ENCODE data around the gene WDR62. TPM values are rescaled to one million over a fixed set of nuclear protein-coding genes. Genes with fewer than 3 reads are reported as not detected.

WDR62 gene
- polyA plus RNA-seq, 4 donors: 0.22 to 5.0 (median 1.4) TPM

GRCh38 chr19:36081894-36082293 is 27.2 kb downstream of the WDR62 start:
- no peak overlapping the region for H3K27ac ChIP-seq (ENCODE audit: low read depth in 1 of 3, low read length in 2 of 3)
- no peak overlapping the region for H3K4me3 ChIP-seq (ENCODE audit: low read depth in 1 of 3, low read length in 3 of 3)
- H3K36me3 ChIP-seq (ENCODE audit: control insufficient read depth in 3 of 3, insufficient read depth in 2 of 3, low read depth in 1 of 3, low read length in 3 of 3): peaks cover 0 to 27% (median 0%) of the 10 kb centered on the region in 3 donors
- FAIRE-seq: no peak
- no peaks in the 10 kb centered on the region for H3K4me1 ChIP-seq (ENCODE audit: control insufficient read depth in 3 of 3, insufficient read depth in 2 of 3, low read depth in 1 of 3, low read length in 2 of 3)
- DNase-seq: no peak
- H3K27me3 ChIP-seq (ENCODE audit: control insufficient read depth in 3 of 3, insufficient read depth in 3 of 3, low read length in 3 of 3): no peaks in the 10 kb centered on the region
- H3K9me3 ChIP-seq (ENCODE audit: control insufficient read depth in 2 of 2, insufficient read depth in 1 of 2, low read depth in 1 of 2, low read length in 1 of 2): no peaks in the 10 kb centered on the region
- 95 to 96% (median 95%) methylated on average over 7 of the region's 7 CpGs for WGBS, 3 donors

GRCh38 chr19:36082916-36083315 is 28.2 kb downstream of the WDR62 start:
- no peak for FAIRE-seq
- no peak for DNase-seq
- Histone ChIP-seq H3K27me3 (ENCODE audit: control insufficient read depth in 3 of 3, insufficient read depth in 3 of 3, low read length in 3 of 3) (no peaks in the 10 kb centered on the region), H3K27ac (ENCODE audit: low read depth in 1 of 3, low read length in 2 of 3) (no peak overlapping the region), H3K36me3 (ENCODE audit: control insufficient read depth in 3 of 3, insufficient read depth in 2 of 3, low read depth in 1 of 3, low read length in 3 of 3) (peaks cover 0 to 27% (median 0%) of the 10 kb centered on the region in 3 donors), H3K4me1 (ENCODE audit: control insufficient read depth in 3 of 3, insufficient read depth in 2 of 3, low read depth in 1 of 3, low read length in 2 of 3) (no peaks in the 10 kb centered on the region), H3K4me3 (ENCODE audit: low read depth in 1 of 3, low read length in 3 of 3) (no peak overlapping the region), H3K9me3 (ENCODE audit: control insufficient read depth in 2 of 2, insufficient read depth in 1 of 2, low read depth in 1 of 2, low read length in 1 of 2) (no peaks in the 10 kb centered on the region)
- WGBS, 3 donors: 92 to 98% (median 97%) methylated on average over 13 of the region's 13 CpGs

- peaks cover 0 to 37% (median 0%) of the 10 kb centered on the region in 3 donors for H3K36me3 ChIP-seq (ENCODE audit: control insufficient read depth in 3 of 3, insufficient read depth in 2 of 3, low read depth in 1 of 3, low read length in 3 of 3)
- 92 to 97% (median 96%) methylated on average over 12 of the region's 12 CpGs for WGBS, 3 donors
- no peak for DNase-seq
- FAIRE-seq: no peak
- no peaks in the 10 kb centered on the region for H3K4me1 ChIP-seq (ENCODE audit: control insufficient read depth in 3 of 3, insufficient read depth in 2 of 3, low read depth in 1 of 3, low read length in 2 of 3)
- no peaks in the 10 kb centered on the region for H3K27me3 ChIP-seq (ENCODE audit: control insufficient read depth in 3 of 3, insufficient read depth in 3 of 3, low read length in 3 of 3)
- no peak overlapping the region for H3K4me3 ChIP-seq (ENCODE audit: low read depth in 1 of 3, low read length in 3 of 3)
- no peak overlapping the region for H3K27ac ChIP-seq (ENCODE audit: low read depth in 1 of 3, low read length in 2 of 3)
- H3K9me3 ChIP-seq (ENCODE audit: control insufficient read depth in 2 of 2, insufficient read depth in 1 of 2, low read depth in 1 of 2, low read length in 1 of 2): no peaks in the 10 kb centered on the region
Observed at GRCh38 chr19:36084231-36085009, 29.7 kb downstream of the WDR62 start.

GRCh38 chr19:36086326-36086725 is 31.6 kb downstream of the WDR62 start:
- WGBS, 3 donors: 98 to 99% (median 98%) methylated on average over 9 of the region's 9 CpGs
- no peak for FAIRE-seq
- no peak overlapping the region for H3K4me3 ChIP-seq (ENCODE audit: low read depth in 1 of 3, low read length in 3 of 3)

GRCh38 chr19:36089847-36090246 is 35.1 kb downstream of the WDR62 start:
- no peaks in the 10 kb centered on the region for H3K4me1 ChIP-seq (ENCODE audit: control insufficient read depth in 3 of 3, insufficient read depth in 2 of 3, low read depth in 1 of 3, low read length in 2 of 3)
- 90 to 94% (median 92%) methylated on average over 5 of the region's 5 CpGs for WGBS, 3 donors
- H3K27ac ChIP-seq (ENCODE audit: low read depth in 1 of 3, low read length in 2 of 3): no peak overlapping the region
- no peak for FAIRE-seq
- DNase-seq: no peak
- no peaks in the 10 kb centered on the region for H3K27me3 ChIP-seq (ENCODE audit: control insufficient read depth in 3 of 3, insufficient read depth in 3 of 3, low read length in 3 of 3)
- no peaks in the 10 kb centered on the region for H3K9me3 ChIP-seq (ENCODE audit: control insufficient read depth in 2 of 2, insufficient read depth in 1 of 2, low read depth in 1 of 2, low read length in 1 of 2)
- peaks cover 0 to 44% (median 0%) of the 10 kb centered on the region in 3 donors for H3K36me3 ChIP-seq (ENCODE audit: control insufficient read depth in 3 of 3, insufficient read depth in 2 of 3, low read depth in 1 of 3, low read length in 3 of 3)
- no peak overlapping the region for H3K4me3 ChIP-seq (ENCODE audit: low read depth in 1 of 3, low read length in 3 of 3)

More at GRCh38 chr19:36086326-36086725, 31.6 kb downstream of the WDR62 start:
- DNase-seq: no peak
- H3K27me3 ChIP-seq (ENCODE audit: control insufficient read depth in 3 of 3, insufficient read depth in 3 of 3, low read length in 3 of 3): no peaks in the 10 kb centered on the region
- H3K9me3 ChIP-seq (ENCODE audit: control insufficient read depth in 2 of 2, insufficient read depth in 1 of 2, low read depth in 1 of 2, low read length in 1 of 2): no peaks in the 10 kb centered on the region
- no peak overlapping the region for H3K27ac ChIP-seq (ENCODE audit: low read depth in 1 of 3, low read length in 2 of 3)
- H3K36me3 ChIP-seq (ENCODE audit: control insufficient read depth in 3 of 3, insufficient read depth in 2 of 3, low read depth in 1 of 3, low read length in 3 of 3): peaks cover 0 to 46% (median 0%) of the 10 kb centered on the region in 3 donors
- no peaks in the 10 kb centered on the region for H3K4me1 ChIP-seq (ENCODE audit: control insufficient read depth in 3 of 3, insufficient read depth in 2 of 3, low read depth in 1 of 3, low read length in 2 of 3)

GRCh38 chr19:36090910-36091695 is 36.4 kb downstream of the WDR62 start:
- H3K27me3 ChIP-seq (ENCODE audit: control insufficient read depth in 3 of 3, insufficient read depth in 3 of 3, low read length in 3 of 3): no peaks in the 10 kb centered on the region
- 80 to 85% (median 81%) methylated on average over 13 of the region's 13 CpGs for WGBS, 3 donors
- DNase-seq (no peak), FAIRE-seq (no peak)
- peaks cover 0 to 42% (median 0%) of the 10 kb centered on the region in 3 donors for H3K36me3 ChIP-seq (ENCODE audit: control insufficient read depth in 3 of 3, insufficient read depth in 2 of 3, low read depth in 1 of 3, low read length in 3 of 3)
- no peaks in the 10 kb centered on the region for H3K4me1 ChIP-seq (ENCODE audit: control insufficient read depth in 3 of 3, insufficient read depth in 2 of 3, low read depth in 1 of 3, low read length in 2 of 3)
- H3K27ac ChIP-seq (ENCODE audit: low read depth in 1 of 3, low read length in 2 of 3): no peak overlapping the region
- no peak overlapping the region for H3K4me3 ChIP-seq (ENCODE audit: low read depth in 1 of 3, low read length in 3 of 3)
- no peaks in the 10 kb centered on the region for H3K9me3 ChIP-seq (ENCODE audit: control insufficient read depth in 2 of 2, insufficient read depth in 1 of 2, low read depth in 1 of 2, low read length in 1 of 2)

GRCh38 chr19:36092566-36092965 is 37.9 kb downstream of the WDR62 start:
- Histone ChIP-seq H3K4me1 (ENCODE audit: control insufficient read depth in 3 of 3, insufficient read depth in 2 of 3, low read depth in 1 of 3, low read length in 2 of 3) (no peaks in the 10 kb centered on the region), H3K27me3 (ENCODE audit: control insufficient read depth in 3 of 3, insufficient read depth in 3 of 3, low read length in 3 of 3) (no peaks in the 10 kb centered on the region), H3K36me3 (ENCODE audit: control insufficient read depth in 3 of 3, insufficient read depth in 2 of 3, low read depth in 1 of 3, low read length in 3 of 3) (peaks cover 0 to 40% (median 0%) of the 10 kb centered on the region in 3 donors), H3K27ac (ENCODE audit: low read depth in 1 of 3, low read length in 2 of 3) (no peak overlapping the region), H3K4me3 (ENCODE audit: low read depth in 1 of 3, low read length in 3 of 3) (no peak overlapping the region), H3K9me3 (ENCODE audit: control insufficient read depth in 2 of 2, insufficient read depth in 1 of 2, low read depth in 1 of 2, low read length in 1 of 2) (no peaks in the 10 kb centered on the region)
- 93 to 97% (median 95%) methylated on average over 6 to 7 of the region's 7 CpGs for WGBS, 3 donors
- no peak for FAIRE-seq
- DNase-seq: no peak

- no peak for DNase-seq
- H3K9me3 ChIP-seq (ENCODE audit: control insufficient read depth in 2 of 2, insufficient read depth in 1 of 2, low read depth in 1 of 2, low read length in 1 of 2): no peaks in the 10 kb centered on the region
- no peaks in the 10 kb centered on the region for H3K4me1 ChIP-seq (ENCODE audit: control insufficient read depth in 3 of 3, insufficient read depth in 2 of 3, low read depth in 1 of 3, low read length in 2 of 3)
- no peak overlapping the region for H3K4me3 ChIP-seq (ENCODE audit: low read depth in 1 of 3, low read length in 3 of 3)
- 84 to 86% (median 85%) methylated on average over 5 of the region's 5 CpGs for WGBS, 3 donors
- peaks cover 0 to 40% (median 0%) of the 10 kb centered on the region in 3 donors for H3K36me3 ChIP-seq (ENCODE audit: control insufficient read depth in 3 of 3, insufficient read depth in 2 of 3, low read depth in 1 of 3, low read length in 3 of 3)
- H3K27ac ChIP-seq (ENCODE audit: low read depth in 1 of 3, low read length in 2 of 3): no peak overlapping the region
- H3K27me3 ChIP-seq (ENCODE audit: control insufficient read depth in 3 of 3, insufficient read depth in 3 of 3, low read length in 3 of 3): no peaks in the 10 kb centered on the region
- no peak for FAIRE-seq
Observed at GRCh38 chr19:36093146-36093662, 38.5 kb downstream of the WDR62 start.
